Measurements from ENCODE around the gene CCL4. TPM values are rescaled to one million over a fixed set of nuclear protein-coding genes. Genes with fewer than 3 reads are reported as not detected.
"Not testable (repeated sequence)": the region's sequence is repeated elsewhere in the genome, so short reads cannot be mapped to it uniquely, and the experiment has no call there.

CCL4 gene
- total RNA-seq, 4 donors from 2014 or later, result 1.1 to 1.5 TPM; not detected in 2

DNA sequence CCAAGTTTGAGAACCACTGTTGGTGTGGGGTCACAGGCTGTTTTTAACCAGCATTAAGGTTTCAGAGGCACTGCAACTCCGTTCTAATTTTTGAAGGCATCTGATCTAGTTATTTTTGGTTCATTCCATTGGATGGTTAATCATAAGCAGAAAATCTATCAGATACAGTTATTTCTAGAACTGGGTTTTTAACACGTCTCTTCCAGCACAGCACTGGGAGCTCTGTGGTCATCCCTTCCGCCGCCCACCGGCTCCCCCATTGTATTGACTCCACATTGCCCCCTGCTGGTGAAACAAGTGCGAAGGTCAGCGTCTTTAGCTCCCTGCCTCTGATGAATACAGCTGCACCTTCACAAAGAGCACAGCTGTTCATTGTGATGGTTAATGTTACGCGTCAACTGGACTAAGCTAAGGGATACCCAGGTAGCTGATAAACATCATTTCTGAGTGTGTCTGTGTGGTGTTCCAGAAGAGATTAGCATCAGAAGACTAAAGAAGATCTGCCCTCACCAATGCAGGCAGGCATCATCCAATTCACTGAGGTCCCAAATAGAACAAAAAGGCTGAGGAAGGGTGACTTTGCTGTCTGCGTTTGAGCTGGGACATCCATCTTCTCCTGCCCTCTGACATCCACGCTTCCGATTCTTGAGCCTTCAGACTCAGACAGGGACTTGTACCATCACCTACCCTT lies 31.1 kb upstream of the CCL4 start:
- no peaks in the 10 kb centered on the region for H3K27me3 ChIP-seq
- H3K27ac ChIP-seq, result no peak overlapping the region
- DNase-seq, result peak; percentile 60 to 79 (median 65)
- peaks cover 0 to 5% (median 2%) of the 10 kb centered on the region in 4 donors for H3K9me3 ChIP-seq
- H3K4me1 ChIP-seq, result no peaks in the 10 kb centered on the region
- no peaks in the 10 kb centered on the region for H3K36me3 ChIP-seq
- H3K4me3 ChIP-seq, result no peak overlapping the region
- TF ChIP-seq POLR2A (IDR thresholded peaks at IDR 0.05), result no peak
- TF ChIP-seq, protein P1, sequence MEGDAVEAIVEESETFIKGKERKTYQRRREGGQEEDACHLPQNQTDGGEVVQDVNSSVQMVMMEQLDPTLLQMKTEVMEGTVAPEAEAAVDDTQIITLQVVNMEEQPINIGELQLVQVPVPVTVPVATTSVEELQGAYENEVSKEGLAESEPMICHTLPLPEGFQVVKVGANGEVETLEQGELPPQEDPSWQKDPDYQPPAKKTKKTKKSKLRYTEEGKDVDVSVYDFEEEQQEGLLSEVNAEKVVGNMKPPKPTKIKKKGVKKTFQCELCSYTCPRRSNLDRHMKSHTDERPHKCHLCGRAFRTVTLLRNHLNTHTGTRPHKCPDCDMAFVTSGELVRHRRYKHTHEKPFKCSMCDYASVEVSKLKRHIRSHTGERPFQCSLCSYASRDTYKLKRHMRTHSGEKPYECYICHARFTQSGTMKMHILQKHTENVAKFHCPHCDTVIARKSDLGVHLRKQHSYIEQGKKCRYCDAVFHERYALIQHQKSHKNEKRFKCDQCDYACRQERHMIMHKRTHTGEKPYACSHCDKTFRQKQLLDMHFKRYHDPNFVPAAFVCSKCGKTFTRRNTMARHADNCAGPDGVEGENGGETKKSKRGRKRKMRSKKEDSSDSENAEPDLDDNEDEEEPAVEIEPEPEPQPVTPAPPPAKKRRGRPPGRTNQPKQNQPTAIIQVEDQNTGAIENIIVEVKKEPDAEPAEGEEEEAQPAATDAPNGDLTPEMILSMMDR (IDR thresholded peaks at IDR 0.05), result peak; percentile 9 to 78 (median 72)

DNA sequence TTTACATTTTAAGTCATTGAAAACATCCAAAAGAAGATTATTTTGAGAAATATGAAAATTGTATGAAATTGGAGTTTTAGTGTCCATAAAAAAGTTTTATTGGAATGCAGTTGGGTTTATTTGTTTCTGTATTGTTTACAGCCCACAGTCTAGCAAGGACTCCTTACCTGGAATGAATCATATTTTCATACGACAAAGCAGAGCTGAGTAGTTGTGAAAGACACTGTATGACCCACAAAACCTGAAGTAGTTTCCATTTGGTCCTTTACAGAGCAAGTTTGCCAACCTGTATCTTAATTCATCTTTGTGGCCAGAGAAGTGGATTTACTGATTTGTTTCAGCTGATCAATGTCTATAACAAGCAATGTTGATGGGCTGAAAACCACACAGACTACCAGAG lies 29.3 kb upstream of the CCL4 start:
- H3K4me3 ChIP-seq, result no peak overlapping the region
- no peak overlapping the region for H3K27ac ChIP-seq
- TF ChIP-seq, protein P1 (IDR thresholded peaks at IDR 0.05), result no peak
- no peak for TF ChIP-seq POLR2A (IDR thresholded peaks at IDR 0.05)
- no peaks in the 10 kb centered on the region for H3K4me1 ChIP-seq
- H3K9me3 ChIP-seq, result peaks cover 0 to 6% (median 2%) of the 10 kb centered on the region in 4 donors
- DNase-seq, result no peak
- H3K36me3 ChIP-seq, result no peaks in the 10 kb centered on the region
- H3K27me3 ChIP-seq, result no peaks in the 10 kb centered on the region

DNA sequence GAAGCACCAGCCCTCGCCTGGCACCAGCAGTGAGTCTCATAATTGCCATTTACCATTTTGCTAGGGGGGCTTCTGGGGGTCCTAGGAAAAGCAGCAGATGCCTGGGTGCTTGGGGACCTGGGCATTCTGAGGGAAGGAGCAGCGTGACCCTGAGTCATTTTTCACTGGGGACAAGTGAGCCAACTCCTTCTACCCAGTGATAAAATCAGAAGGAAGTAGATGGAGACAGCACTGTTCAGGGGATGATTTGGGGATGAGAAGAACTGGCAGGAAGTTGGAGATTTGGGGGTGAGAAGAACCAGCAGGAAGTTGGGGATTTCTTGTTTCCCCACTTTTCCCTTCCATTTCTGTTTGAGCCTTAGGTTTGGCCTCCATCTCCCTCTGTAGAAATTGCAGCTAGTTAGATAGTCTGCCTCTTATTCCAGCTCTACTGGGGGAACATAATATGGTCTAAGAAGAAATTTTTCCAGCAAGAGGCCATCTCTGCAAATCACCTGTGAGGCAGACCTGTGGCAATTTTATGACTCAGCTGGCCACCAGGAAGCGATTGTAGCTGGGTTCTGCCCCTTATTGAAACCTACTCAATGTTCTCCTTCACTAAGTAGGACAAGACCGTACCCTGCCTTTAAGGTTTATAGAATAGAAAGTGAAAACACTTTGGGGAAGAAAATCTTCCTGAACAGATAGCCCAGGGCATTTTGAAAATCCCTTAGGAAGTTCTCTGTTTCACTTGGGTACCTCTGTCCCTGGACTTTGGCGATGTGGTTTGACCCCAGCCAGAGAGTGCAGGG lies 21.8 kb upstream of the CCL4 start:
- H3K4me3 ChIP-seq, DNase-seq: not testable (repeated sequence)
- peak overlapping the region; percentile 60 to 80 (median 68) for H3K27ac ChIP-seq

DNA sequence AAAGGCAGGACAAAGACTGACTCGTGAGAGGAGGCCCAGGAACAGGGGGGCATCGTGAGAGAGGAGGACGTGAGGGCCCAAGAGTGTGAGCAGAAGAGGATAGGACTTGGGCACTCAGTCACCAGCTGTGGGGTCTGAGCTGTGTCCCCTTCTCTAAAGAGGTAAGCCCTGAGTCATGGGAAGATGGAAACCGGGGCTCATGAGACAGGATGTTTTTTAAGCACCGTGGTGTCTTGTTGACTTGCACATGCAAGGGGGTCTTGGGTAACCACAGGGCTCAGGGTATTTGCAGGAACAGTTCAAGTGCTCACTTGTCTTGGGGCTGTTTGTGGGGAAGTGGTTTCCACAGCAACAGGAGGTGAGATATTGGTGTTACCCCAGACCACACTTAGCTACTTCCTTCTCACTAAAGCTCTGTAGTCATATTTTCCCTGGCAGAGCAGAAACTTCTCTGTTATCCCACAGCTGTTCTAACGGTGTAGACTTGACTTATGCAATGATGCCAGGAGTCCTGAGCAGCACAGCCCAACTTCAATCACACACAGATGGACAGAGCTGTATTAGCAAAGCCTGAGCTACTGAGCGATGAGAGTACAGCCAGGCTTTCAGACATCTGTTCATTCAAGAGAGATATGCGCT lies 21.0 kb upstream of the CCL4 start:
- not testable (repeated sequence) for H3K27me3 ChIP-seq, H3K36me3 ChIP-seq

More for the DNA sequence above, 21.8 kb upstream of the CCL4 start:
- H3K27me3 ChIP-seq, H3K36me3 ChIP-seq, H3K9me3 ChIP-seq, H3K4me1 ChIP-seq: not testable (repeated sequence)

DNA sequence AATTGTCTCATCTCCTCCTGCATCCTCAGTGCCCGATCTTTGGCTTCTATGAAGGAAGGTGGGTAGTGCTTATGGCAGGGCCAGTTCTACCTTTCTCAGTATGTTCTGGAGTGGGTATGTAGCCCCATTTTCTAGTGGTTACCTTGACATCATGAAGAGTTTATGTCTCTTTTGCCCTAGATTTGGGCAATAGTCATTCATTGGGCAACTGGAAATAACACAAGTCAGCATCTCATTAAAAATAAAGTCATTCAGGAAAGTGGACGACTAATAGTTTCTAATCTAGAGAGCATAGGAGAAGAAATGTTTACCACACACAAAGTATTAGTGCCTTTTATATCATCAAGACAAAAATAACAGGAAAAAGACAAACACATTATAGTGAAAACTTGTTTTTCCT lies 19.9 kb upstream of the CCL4 start:
- not testable (repeated sequence) for H3K27me3 ChIP-seq, DNase-seq, H3K4me3 ChIP-seq, H3K9me3 ChIP-seq, H3K36me3 ChIP-seq, H3K4me1 ChIP-seq, H3K27ac ChIP-seq

More for the DNA sequence above, 21.0 kb upstream of the CCL4 start:
- not testable (repeated sequence) for H3K4me1 ChIP-seq, H3K9me3 ChIP-seq, H3K4me3 ChIP-seq
- peak in 2 of 3 donors; percentile 66 to 85 for DNase-seq
- H3K27ac ChIP-seq, result peak overlapping the region; percentile 60 to 80 (median 68)

DNA sequence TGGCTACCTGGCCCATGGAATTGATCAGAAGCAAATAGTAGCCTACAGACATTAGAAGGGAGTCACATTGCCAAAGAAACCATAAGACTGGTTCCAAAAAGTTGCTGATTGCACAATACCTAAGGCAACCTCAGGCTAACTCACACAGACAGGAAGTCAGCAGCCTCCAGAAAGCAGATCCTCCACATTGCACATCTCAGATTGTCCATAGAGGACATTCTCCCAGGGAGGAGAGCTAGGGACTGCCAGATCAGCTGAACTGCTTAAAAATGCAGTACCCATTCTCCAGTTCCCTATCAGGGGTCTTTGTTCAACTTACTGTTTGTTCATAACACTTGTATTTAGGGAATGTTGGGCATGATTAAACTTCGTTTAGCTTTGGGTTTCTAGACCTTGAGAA lies 17.9 kb upstream of the CCL4 start:
- H3K4me3 ChIP-seq, result no peak overlapping the region
- H3K36me3 ChIP-seq, result no peaks in the 10 kb centered on the region
- TF ChIP-seq POLR2A (IDR thresholded peaks at IDR 0.05), result no peak
- TF ChIP-seq, protein P1 (IDR thresholded peaks at IDR 0.05), result no peak
- no peak for DNase-seq
- H3K4me1 ChIP-seq, result peaks cover 0 to 7% (median 0%) of the 10 kb centered on the region in 4 donors
- peak overlapping the region in 1 of 4 donors; percentile 30 for H3K27ac ChIP-seq
- H3K9me3 ChIP-seq, result no peaks in the 10 kb centered on the region
- no peaks in the 10 kb centered on the region for H3K27me3 ChIP-seq

DNA sequence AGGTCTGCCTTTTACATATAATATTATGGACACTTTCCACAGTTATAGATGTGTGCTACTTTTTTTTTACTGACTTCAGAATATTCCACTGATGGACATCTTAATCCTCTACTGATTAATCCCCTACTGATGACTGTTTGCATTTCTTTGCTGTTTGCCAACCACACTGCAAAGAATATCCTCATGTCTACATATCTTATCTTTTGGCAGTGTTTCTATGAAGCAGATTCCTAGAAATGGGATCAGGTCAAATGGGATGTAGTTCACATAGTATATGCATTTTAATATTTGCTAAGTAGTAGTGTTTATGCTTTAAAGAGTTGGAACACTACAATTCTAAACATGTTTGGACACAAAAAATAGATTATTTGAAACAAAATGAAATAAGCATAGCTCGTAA lies 16.8 kb upstream of the CCL4 start:
- H3K27me3 ChIP-seq, result no peaks in the 10 kb centered on the region
- no peaks in the 10 kb centered on the region for H3K9me3 ChIP-seq
- H3K4me3 ChIP-seq, result no peak overlapping the region
- DNase-seq, result no peak
- no peak overlapping the region for H3K27ac ChIP-seq
- peaks cover 0 to 7% (median 0%) of the 10 kb centered on the region in 4 donors for H3K4me1 ChIP-seq
- H3K36me3 ChIP-seq, result no peaks in the 10 kb centered on the region
- TF ChIP-seq, protein P1 (IDR thresholded peaks at IDR 0.05), result no peak

DNA sequence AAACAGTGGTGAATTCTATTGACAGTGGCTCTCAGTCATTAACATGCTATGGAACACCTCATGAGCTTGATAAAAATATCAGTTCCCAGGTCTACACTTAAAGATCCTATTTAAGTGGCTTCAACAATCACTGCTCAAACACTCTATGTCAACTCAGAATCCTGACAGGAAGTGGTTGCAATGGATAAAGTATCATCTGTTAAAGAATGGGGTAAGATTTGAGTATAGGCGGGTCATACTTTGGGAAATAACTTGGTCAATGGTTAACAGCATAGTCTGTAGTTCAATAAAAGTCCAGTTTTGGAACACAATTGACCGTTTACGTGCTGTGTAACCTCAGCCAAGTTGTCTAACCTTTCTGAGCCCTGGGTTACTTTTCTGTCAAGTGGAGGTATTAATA lies 16.2 kb upstream of the CCL4 start:
- not testable (repeated sequence) for H3K9me3 ChIP-seq, H3K36me3 ChIP-seq, H3K27me3 ChIP-seq, H3K4me1 ChIP-seq, H3K27ac ChIP-seq, DNase-seq, H3K4me3 ChIP-seq

DNA sequence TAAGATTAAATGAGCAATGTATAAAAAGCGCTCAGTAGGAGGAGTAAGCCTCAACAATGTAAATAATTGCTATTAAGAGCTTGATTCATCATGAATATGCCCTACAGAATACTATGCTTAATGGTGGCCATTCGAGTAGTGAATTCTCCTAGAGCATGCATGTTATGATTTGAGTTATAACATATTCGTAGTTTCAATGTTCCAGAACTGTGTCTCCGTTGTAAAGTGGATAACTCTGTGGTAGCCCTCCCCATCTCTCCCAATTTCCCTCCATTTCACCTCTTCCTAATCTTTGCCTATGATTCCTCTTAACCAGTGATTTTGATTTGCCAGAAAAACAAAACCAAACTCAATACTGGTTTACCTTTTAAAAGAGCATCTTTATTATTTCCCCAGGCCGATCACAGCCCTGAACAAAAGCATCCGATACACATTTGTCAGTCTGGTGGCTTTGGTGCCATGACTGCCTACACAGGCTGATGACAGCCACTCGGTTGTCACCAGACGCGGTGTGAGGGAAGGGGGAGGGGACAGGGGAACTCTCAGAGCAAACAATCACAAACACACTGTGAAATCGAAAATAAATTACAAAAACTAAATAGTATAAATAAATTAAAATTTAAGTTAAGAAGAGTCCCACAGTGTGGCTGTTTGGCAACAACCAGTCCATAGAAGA lies 15.6 kb upstream of the CCL4 start:
- not testable (repeated sequence) for H3K4me3 ChIP-seq, H3K36me3 ChIP-seq, H3K4me1 ChIP-seq, H3K27me3 ChIP-seq, DNase-seq, H3K27ac ChIP-seq, H3K9me3 ChIP-seq
